HEK293 (cell line): ENCODE results near the gene NFE2L2.

ENCODE experiments used
- BCL11A ChIP-seq: fragments of 450-650 bp; formaldehyde crosslinking; IDR thresholded peaks from 2 replicates; pipeline ENCODE4 v1.5.1; 2016; ENCODE audit warnings: low read depth, missing biosample characterization, missing genetic modification characterization
- MEIS1 ChIP-seq: sonication (generic); formaldehyde crosslinking; IDR thresholded peaks from 2 replicates; pipeline ENCODE4 v1.8.1; 2022; ENCODE audit warnings: missing genetic modification reagents, mild to moderate bottlenecking, borderline replicate concordance
- OSR2 ChIP-seq: fragments of 450-650 bp; formaldehyde crosslinking; IDR thresholded peaks from 2 replicates; pipeline ENCODE4 v1.5.1; 2016; ENCODE audit warnings: missing biosample characterization, missing genetic modification characterization
- SP3 ChIP-seq: fragments of 450-650 bp; formaldehyde crosslinking; IDR thresholded peaks from 2 replicates; pipeline ENCODE4 v1.5.1; 2016; ENCODE audit warnings: missing biosample characterization, missing genetic modification characterization
- ZBTB10 ChIP-seq: fragments of 450-650 bp; formaldehyde crosslinking; IDR thresholded peaks from 2 replicates; pipeline ENCODE4 v1.5.1; 2016; ENCODE audit warnings: missing biosample characterization, missing genetic modification characterization
- ZBTB17 ChIP-seq: fragments of 450-650 bp; formaldehyde crosslinking; IDR thresholded peaks from 2 replicates; pipeline ENCODE4 v1.5.1; 2016; ENCODE audit warnings: missing biosample characterization, missing genetic modification characterization
- ZBTB20 ChIP-seq: fragments of 450-650 bp; formaldehyde crosslinking; IDR thresholded peaks from 2 replicates; pipeline ENCODE4 v1.5.1; 2016; ENCODE audit warnings: missing biosample characterization, missing genetic modification characterization
- ZBTB48 ChIP-seq: fragments of 450-650 bp; formaldehyde crosslinking; IDR thresholded peaks from 2 replicates; pipeline ENCODE4 v1.5.1; 2016; ENCODE audit warnings: missing biosample characterization, missing genetic modification characterization
- ZBTB7A ChIP-seq: fragments of 450-650 bp; formaldehyde crosslinking; IDR thresholded peaks from 2 replicates; pipeline ENCODE4 v1.5.1; 2016; ENCODE audit warnings: low read depth, missing biosample characterization, missing genetic modification characterization
- ZEB2 ChIP-seq: fragments of 450-650 bp; formaldehyde crosslinking; IDR thresholded peaks from 2 replicates; pipeline ENCODE4 v1.5.1; 2016; ENCODE audit warnings: missing biosample characterization, missing genetic modification characterization
- ZFP37 ChIP-seq: fragments of 450-650 bp; formaldehyde crosslinking; IDR thresholded peaks from 2 replicates; pipeline ENCODE4 v1.5.1; 2016; ENCODE audit warnings: missing biosample characterization, missing genetic modification characterization
- ZIC2 ChIP-seq: fragments of 450-650 bp; formaldehyde crosslinking; IDR thresholded peaks from 2 replicates; pipeline ENCODE4 v1.5.1; 2016; ENCODE audit warnings: missing biosample characterization, missing genetic modification characterization
- ZNF146 ChIP-seq: fragments of 450-650 bp; formaldehyde crosslinking; IDR thresholded peaks from 2 replicates; pipeline ENCODE4 v1.5.1; 2016; ENCODE audit warnings: missing biosample characterization, missing genetic modification characterization
- ZNF214 ChIP-seq: fragments of 450-650 bp; formaldehyde crosslinking; IDR thresholded peaks from 2 replicates; pipeline ENCODE4 v1.5.1; 2017; ENCODE audit warnings: missing biosample characterization, mild to moderate bottlenecking, missing genetic modification characterization, borderline replicate concordance
- ZNF324 ChIP-seq: fragments of 450-650 bp; formaldehyde crosslinking; IDR thresholded peaks from 2 replicates; pipeline ENCODE4 v1.5.1; 2016; ENCODE audit warnings: missing biosample characterization, missing genetic modification characterization
- ZNF335 ChIP-seq: fragments of 450-650 bp; formaldehyde crosslinking; conservative IDR thresholded peaks from 2 replicates; pipeline ENCODE4 v1.5.1; 2016; ENCODE audit warnings: missing biosample characterization, missing genetic modification characterization
- ZNF391 ChIP-seq: fragments of 450-650 bp; formaldehyde crosslinking; IDR thresholded peaks from 2 replicates; pipeline ENCODE4 v1.5.1; 2016; ENCODE audit warnings: low read depth, missing biosample characterization, missing genetic modification characterization, borderline replicate concordance
- ZNF449 ChIP-seq: fragments of 450-650 bp; formaldehyde crosslinking; IDR thresholded peaks from 2 replicates; pipeline ENCODE4 v1.5.1; 2017; ENCODE audit warnings: missing biosample characterization, mild to moderate bottlenecking, missing genetic modification characterization, moderate library complexity
- ZNF473 ChIP-seq: fragments of 450-650 bp; formaldehyde crosslinking; IDR thresholded peaks from 2 replicates; pipeline ENCODE4 v1.5.1; 2017; ENCODE audit warnings: missing biosample characterization, missing genetic modification characterization
- ZNF501 ChIP-seq: fragments of 450-650 bp; formaldehyde crosslinking; IDR thresholded peaks from 2 replicates; pipeline ENCODE4 v1.5.1; 2016; ENCODE audit warnings: missing biosample characterization, missing genetic modification characterization
- ZNF514 ChIP-seq: fragments of 450-650 bp; formaldehyde crosslinking; IDR thresholded peaks from 2 replicates; pipeline ENCODE4 v1.5.1; 2016; ENCODE audit warnings: missing biosample characterization, missing genetic modification characterization
- ZNF530 ChIP-seq: fragments of 450-650 bp; formaldehyde crosslinking; IDR thresholded peaks from 2 replicates; pipeline ENCODE4 v1.5.1; 2016; ENCODE audit warnings: low read depth, missing biosample characterization, missing genetic modification characterization
- ZNF580 ChIP-seq: fragments of 450-650 bp; formaldehyde crosslinking; IDR thresholded peaks from 2 replicates; pipeline ENCODE4 v1.5.1; 2016; ENCODE audit warnings: missing biosample characterization, missing genetic modification characterization
- ZNF624 ChIP-seq: fragments of 450-650 bp; formaldehyde crosslinking; IDR thresholded peaks from 2 replicates; pipeline ENCODE4 v1.5.1; 2017; ENCODE audit warnings: missing biosample characterization, missing genetic modification characterization
- ZNF658 ChIP-seq: fragments of 450-650 bp; formaldehyde crosslinking; IDR thresholded peaks from 2 replicates; pipeline ENCODE4; 2016; ENCODE audit warnings: missing biosample characterization, missing genetic modification characterization
- TF ChIP-seq, protein P1 (sequence below): fragments of 450-650 bp; formaldehyde crosslinking; IDR thresholded peaks from 2 replicates; pipeline ENCODE4 v1.5.1; 2016; ENCODE audit warnings: missing biosample characterization, missing genetic modification characterization, borderline replicate concordance

The NFE2L2 gene

GRCh38 chr2:177282181-177282641 is 17.7 kb upstream of the NFE2L2 start (continued):
- TF ChIP-seq ZFP37 (tag by site-specific recombination): no peak
- no peak for TF ChIP-seq MEIS1 (CRISPR knock-in tag)
- TF ChIP-seq ZNF580 (tag by site-specific recombination): no peak
- TF ChIP-seq ZNF501 (tag by site-specific recombination): no peak
- TF ChIP-seq ZBTB17 (tag by site-specific recombination): no peak
- TF ChIP-seq ZNF335 (tag by site-specific recombination): peak; percentile 90
- no peak for TF ChIP-seq ZNF514 (tag by site-specific recombination)
- TF ChIP-seq SP3 (tag by site-specific recombination): no peak
- TF ChIP-seq ZNF473: no peak
- no peak for TF ChIP-seq ZBTB7A (tag by site-specific recombination)
- no peak for TF ChIP-seq ZNF658 (tag by site-specific recombination)
- TF ChIP-seq ZBTB20 (tag by site-specific recombination): no peak
- no peak for TF ChIP-seq OSR2 (tag by site-specific recombination)
- peak; percentile 45 for TF ChIP-seq ZIC2 (tag by site-specific recombination)
- no peak for TF ChIP-seq ZBTB10 (tag by site-specific recombination)
- no peak for TF ChIP-seq ZNF624 (tag by site-specific recombination)
- TF ChIP-seq, protein P1, sequence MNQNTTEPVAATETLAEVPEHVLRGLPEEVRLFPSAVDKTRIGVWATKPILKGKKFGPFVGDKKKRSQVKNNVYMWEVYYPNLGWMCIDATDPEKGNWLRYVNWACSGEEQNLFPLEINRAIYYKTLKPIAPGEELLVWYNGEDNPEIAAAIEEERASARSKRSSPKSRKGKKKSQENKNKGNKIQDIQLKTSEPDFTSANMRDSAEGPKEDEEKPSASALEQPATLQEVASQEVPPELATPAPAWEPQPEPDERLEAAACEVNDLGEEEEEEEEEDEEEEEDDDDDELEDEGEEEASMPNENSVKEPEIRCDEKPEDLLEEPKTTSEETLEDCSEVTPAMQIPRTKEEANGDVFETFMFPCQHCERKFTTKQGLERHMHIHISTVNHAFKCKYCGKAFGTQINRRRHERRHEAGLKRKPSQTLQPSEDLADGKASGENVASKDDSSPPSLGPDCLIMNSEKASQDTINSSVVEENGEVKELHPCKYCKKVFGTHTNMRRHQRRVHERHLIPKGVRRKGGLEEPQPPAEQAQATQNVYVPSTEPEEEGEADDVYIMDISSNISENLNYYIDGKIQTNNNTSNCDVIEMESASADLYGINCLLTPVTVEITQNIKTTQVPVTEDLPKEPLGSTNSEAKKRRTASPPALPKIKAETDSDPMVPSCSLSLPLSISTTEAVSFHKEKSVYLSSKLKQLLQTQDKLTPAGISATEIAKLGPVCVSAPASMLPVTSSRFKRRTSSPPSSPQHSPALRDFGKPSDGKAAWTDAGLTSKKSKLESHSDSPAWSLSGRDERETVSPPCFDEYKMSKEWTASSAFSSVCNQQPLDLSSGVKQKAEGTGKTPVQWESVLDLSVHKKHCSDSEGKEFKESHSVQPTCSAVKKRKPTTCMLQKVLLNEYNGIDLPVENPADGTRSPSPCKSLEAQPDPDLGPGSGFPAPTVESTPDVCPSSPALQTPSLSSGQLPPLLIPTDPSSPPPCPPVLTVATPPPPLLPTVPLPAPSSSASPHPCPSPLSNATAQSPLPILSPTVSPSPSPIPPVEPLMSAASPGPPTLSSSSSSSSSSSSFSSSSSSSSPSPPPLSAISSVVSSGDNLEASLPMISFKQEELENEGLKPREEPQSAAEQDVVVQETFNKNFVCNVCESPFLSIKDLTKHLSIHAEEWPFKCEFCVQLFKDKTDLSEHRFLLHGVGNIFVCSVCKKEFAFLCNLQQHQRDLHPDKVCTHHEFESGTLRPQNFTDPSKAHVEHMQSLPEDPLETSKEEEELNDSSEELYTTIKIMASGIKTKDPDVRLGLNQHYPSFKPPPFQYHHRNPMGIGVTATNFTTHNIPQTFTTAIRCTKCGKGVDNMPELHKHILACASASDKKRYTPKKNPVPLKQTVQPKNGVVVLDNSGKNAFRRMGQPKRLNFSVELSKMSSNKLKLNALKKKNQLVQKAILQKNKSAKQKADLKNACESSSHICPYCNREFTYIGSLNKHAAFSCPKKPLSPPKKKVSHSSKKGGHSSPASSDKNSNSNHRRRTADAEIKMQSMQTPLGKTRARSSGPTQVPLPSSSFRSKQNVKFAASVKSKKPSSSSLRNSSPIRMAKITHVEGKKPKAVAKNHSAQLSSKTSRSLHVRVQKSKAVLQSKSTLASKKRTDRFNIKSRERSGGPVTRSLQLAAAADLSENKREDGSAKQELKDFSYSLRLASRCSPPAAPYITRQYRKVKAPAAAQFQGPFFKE (tag by site-specific recombination): no peak
- no peak for TF ChIP-seq ZNF146 (tag by site-specific recombination)
- TF ChIP-seq ZNF449 (tag by site-specific recombination): peak; percentile 33; the same call in 1 of the 2 replicates
- no peak for TF ChIP-seq ZBTB48
- no peak for TF ChIP-seq BCL11A (tag by site-specific recombination)
- TF ChIP-seq ZNF391 (tag by site-specific recombination): no peak
- TF ChIP-seq ZNF530 (tag by site-specific recombination): no peak
- TF ChIP-seq ZNF214 (tag by site-specific recombination): no peak
- no peak for TF ChIP-seq ZEB2
- TF ChIP-seq ZNF324 (tag by site-specific recombination): no peak
- TF ChIP-seq, all 188 proteins: peak for 6
